GM19023 (cell line): ENCODE measurements around the gene TSPAN6.

Experiments used
- ATAC-seq: cut with Tn5 transposase; IDR thresholded peaks from one replicate; pipeline ENCODE4 v1.9.1; 2021; ENCODE audit warnings: mild to moderate bottlenecking, moderate library complexity; ENCODE audit not compliant: unreplicated experiment

The TSPAN6 gene

GRCh38 chrX:100591256-100592051 is 45.2 kb downstream of the TSPAN6 start:
- ATAC-seq = no peak

- no peak for ATAC-seq
Measured at GRCh38 chrX:100587861-100588260, 48.7 kb downstream of the TSPAN6 start.

GRCh38 chrX:100586747-100587146 is 49.9 kb downstream of the TSPAN6 start:
- ATAC-seq = no peak

GRCh38 chrX:100584611-100585010 is 52.0 kb downstream of the TSPAN6 start, which contains the start of gene TNMD:
Gene TNMD, plus strand, starts transcription at chrX:100584936. Its CDS starts 83 bp downstream, at chrX:100585019.
- no peak for ATAC-seq
